GM18508 (cell line): Measurements from ENCODE around the gene FOLR1.

Experiments used
- ATAC-seq: cut with Tn5 transposase; IDR thresholded peaks from one replicate; pipeline ENCODE4 v1.9.1; 2021; ENCODE audit warnings: moderate number of reproducible peaks; ENCODE audit not compliant: insufficient read depth, unreplicated experiment

Gene FOLR1

GRCh38 chr11:72244361-72245262, 52.7 kb downstream of the FOLR1 start:
- ATAC-seq: no peak

DNA sequence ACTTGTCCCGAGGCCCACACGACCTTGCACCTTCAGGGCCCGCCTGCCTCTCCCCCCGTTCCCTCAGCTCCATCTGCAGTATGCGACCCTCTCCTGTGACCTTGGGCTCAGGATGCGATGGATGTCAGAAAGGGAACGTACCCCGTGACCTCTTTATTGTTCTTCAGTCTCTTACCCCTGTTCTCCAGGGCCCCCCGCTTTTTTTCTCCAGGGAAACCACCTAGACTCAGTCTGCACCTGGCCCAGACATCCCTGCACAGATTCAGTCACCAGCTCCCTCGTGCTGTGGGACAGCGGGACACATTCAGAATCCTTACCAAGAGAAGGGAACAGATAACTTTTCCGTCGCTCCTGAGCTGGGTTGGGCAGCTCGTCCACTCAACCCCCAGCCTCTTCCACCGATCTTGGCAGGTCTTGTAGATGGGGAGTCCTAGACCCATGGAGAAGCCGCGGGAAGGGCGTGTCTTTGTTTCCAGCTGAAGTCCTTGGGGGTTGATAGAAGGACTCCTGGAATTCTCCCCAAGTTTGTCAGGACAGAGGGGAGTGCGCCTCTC, 53.4 kb downstream of the FOLR1 start:
- no peak for ATAC-seq
